SU-DHL-6 (cell line): ENCODE measurements around the gene SNED1.

Experiments used
- H2AFZ ChIP-seq: fragments of 200-600 bp; sonication (generic); 2 replicates; pipeline ENCODE4 v1.6.1; 2014; ENCODE audit warnings: low read depth, mild to moderate bottlenecking, moderate library complexity, mixed read lengths, antibody characterized with exemption, low read length; ENCODE audit not compliant: severe bottlenecking
- H3F3A ChIP-seq: fragments of 200-600 bp; shearing (Covaris generic); 2 replicates; pipeline ENCODE4 v1.6.0; 2016; ENCODE audit warnings: antibody characterized with exemption, mild to moderate bottlenecking; ENCODE audit not compliant: insufficient read depth
- H3K27ac ChIP-seq: fragments of 200-600 bp; sonication (generic); 2 replicates; pipeline ENCODE4 v1.5.1; 2016; ENCODE audit warnings: low read depth, mild to moderate bottlenecking, low read length, moderate library complexity, mixed read lengths
- H3K27me3 ChIP-seq: fragments of 200-600 bp; sonication (generic), shearing (Covaris generic); 2 replicates; pipeline ENCODE4 v1.6.0; 2014; ENCODE audit warnings: mild to moderate bottlenecking, low read length
- H3K36me3 ChIP-seq: fragments of 200-600 bp; sonication (generic); 2 replicates; pipeline ENCODE4 v1.6.1; 2014; ENCODE audit warnings: mild to moderate bottlenecking, low read length, mixed read lengths
- H3K4me2 ChIP-seq: fragments of 300-600, 200-600 bp; shearing (Covaris generic), sonication (generic); 2 replicates; pipeline ENCODE4 v1.6.0; 2014; ENCODE audit warnings: low read length, low read depth, mild to moderate bottlenecking; ENCODE audit not compliant: poor library complexity, severe bottlenecking
- H3K4me3 ChIP-seq: fragments of 200-600 bp; sonication (generic); 2 replicates; pipeline ENCODE4 v1.5.1; 2014; ENCODE audit warnings: antibody characterized with exemption, low read length, mild to moderate bottlenecking, mixed read lengths; ENCODE audit not compliant: insufficient read depth, poor library complexity, severe bottlenecking
- H3K79me2 ChIP-seq: fragments of 200-600 bp; sonication (generic); 2 replicates; pipeline ENCODE4 v1.6.1; 2014; ENCODE audit warnings: mild to moderate bottlenecking, low read length, moderate library complexity; ENCODE audit not compliant: insufficient read depth
- H3K9ac ChIP-seq: fragments of 200-600 bp; sonication (generic); 2 replicates; pipeline ENCODE4 v1.7.0; 2014; ENCODE audit warnings: mild to moderate bottlenecking, low read length
- H3K9me2 ChIP-seq: fragments of 200-600 bp; sonication (generic); replicated peaks from 2 replicates; pipeline ENCODE4 v1.6.1; 2014; ENCODE audit warnings: low read length; ENCODE audit not compliant: insufficient read depth
- H3K9me3 ChIP-seq: fragments of 200-600 bp; sonication (generic); 2 replicates; pipeline ENCODE4 v1.6.1; 2014; ENCODE audit warnings: low read length, mixed read lengths; ENCODE audit not compliant: insufficient read depth
- H4K20me1 ChIP-seq: fragments of 200-600 bp; sonication (generic); 2 replicates; pipeline ENCODE4 v1.6.1; 2014; ENCODE audit warnings: low read depth, mild to moderate bottlenecking, antibody characterized with exemption, low read length, moderate library complexity, mixed read lengths
- EZH2phosphoT487 ChIP-seq: fragments of 200-600 bp; sonication (generic), shearing (Covaris generic); conservative IDR thresholded peaks from 2 replicates; pipeline ENCODE4 v1.6.1; 2018; ENCODE audit warnings: mild to moderate bottlenecking, antibody characterized with exemption, low read length, moderate library complexity, mixed read lengths
- TF ChIP-seq, protein P1 (sequence below): fragments of 200-600 bp; sonication (generic); IDR thresholded peaks from one replicate; pipeline ENCODE4 v1.5.1; 2017; ENCODE audit warnings: antibody characterized with exemption, mild to moderate bottlenecking, low read length, moderate library complexity; ENCODE audit not compliant: insufficient read depth, poor library complexity, severe bottlenecking

SNED1 gene

DNA sequence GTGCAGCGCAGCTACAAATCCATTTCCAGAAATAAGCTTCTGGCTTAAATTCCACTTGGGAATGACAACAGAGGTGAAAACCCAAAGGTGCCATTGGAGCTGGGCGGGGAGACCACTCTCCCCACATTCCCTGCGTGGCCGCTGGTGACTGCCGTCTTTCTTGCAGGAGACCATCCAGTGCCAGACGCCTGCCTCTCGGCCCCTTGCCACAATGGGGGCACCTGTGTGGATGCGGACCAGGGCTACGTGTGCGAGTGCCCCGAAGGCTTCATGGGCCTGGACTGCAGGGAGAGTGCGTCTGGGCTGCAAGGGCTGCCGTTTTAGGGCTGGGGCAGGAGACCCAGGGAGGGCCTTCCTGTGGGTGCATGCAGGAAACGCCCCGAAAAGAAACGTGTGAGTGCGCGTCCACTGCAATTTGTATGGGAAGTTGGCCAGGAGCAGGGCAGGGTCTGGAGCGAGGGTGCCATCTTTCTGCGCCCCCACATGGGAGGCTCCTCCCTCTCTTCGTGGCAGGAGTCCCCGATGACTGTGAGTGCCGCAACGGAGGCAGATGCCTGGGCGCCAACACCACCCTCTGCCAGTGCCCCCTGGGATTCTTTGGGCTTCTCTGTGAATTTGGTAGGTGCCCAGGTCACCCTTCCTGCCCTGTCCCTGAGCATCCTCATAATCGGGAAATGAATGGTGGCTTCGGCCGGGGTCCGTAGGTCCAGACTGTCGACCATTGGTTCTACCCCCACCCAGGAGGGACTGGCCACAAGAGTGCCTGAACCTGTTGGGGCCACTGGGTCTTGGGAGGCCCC is 49.9 kb downstream of the SNED1 start:
- 0 out of 2 replicates have a peak, but pooled peaks cover 3% of the 10 kb centered on the region for H3K36me3 ChIP-seq
- H3K9me2 ChIP-seq: no peaks in the 10 kb centered on the region
- no peaks in the 10 kb centered on the region for H3K27me3 ChIP-seq
- no peak overlapping the region for H3K27ac ChIP-seq
- H3K4me2 ChIP-seq: no peak overlapping the region
- H3F3A ChIP-seq: 0 out of 2 replicates have a peak, but pooled peaks cover 1% of the 10 kb centered on the region
- H3K9ac ChIP-seq: no peak overlapping the region
- no peaks in the 10 kb centered on the region for H3K9me3 ChIP-seq
- H3K4me3 ChIP-seq: no peak overlapping the region
- TF ChIP-seq, protein P1, sequence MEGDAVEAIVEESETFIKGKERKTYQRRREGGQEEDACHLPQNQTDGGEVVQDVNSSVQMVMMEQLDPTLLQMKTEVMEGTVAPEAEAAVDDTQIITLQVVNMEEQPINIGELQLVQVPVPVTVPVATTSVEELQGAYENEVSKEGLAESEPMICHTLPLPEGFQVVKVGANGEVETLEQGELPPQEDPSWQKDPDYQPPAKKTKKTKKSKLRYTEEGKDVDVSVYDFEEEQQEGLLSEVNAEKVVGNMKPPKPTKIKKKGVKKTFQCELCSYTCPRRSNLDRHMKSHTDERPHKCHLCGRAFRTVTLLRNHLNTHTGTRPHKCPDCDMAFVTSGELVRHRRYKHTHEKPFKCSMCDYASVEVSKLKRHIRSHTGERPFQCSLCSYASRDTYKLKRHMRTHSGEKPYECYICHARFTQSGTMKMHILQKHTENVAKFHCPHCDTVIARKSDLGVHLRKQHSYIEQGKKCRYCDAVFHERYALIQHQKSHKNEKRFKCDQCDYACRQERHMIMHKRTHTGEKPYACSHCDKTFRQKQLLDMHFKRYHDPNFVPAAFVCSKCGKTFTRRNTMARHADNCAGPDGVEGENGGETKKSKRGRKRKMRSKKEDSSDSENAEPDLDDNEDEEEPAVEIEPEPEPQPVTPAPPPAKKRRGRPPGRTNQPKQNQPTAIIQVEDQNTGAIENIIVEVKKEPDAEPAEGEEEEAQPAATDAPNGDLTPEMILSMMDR: no peak
- no peak for TF ChIP-seq EZH2phosphoT487
- no peak overlapping the region for H2AFZ ChIP-seq
- H3K79me2 ChIP-seq: no peaks in the 10 kb centered on the region
- no peaks in the 10 kb centered on the region for H4K20me1 ChIP-seq

DNA sequence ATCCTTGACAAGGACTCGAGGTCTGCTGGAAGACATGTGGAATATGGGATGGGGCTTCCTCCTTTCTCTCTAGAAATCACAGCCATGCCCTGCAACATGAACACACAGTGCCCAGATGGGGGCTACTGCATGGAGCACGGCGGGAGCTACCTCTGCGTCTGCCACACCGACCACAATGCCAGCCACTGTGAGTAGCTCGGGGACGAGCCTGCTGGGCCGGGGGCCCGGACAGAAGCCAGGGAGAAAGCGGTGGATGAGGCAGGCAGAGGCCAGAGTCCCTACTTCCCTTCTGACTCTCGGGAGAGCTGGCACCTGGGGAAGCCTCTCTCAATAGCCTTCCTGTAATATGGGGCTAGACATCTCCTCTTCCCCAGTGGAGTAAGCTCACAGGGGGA is 50.5 kb downstream of the SNED1 start:
- no peak overlapping the region for H3K4me3 ChIP-seq
- H2AFZ ChIP-seq: no peak overlapping the region
- H3F3A ChIP-seq: no peaks in the 10 kb centered on the region
- H3K9me2 ChIP-seq: no peaks in the 10 kb centered on the region
- H3K27me3 ChIP-seq: no peaks in the 10 kb centered on the region
- TF ChIP-seq, protein P1: no peak
- TF ChIP-seq EZH2phosphoT487: no peak
- 0 out of 2 replicates have a peak, but pooled peaks cover 3% of the 10 kb centered on the region for H3K36me3 ChIP-seq
- no peak overlapping the region for H3K27ac ChIP-seq
- no peaks in the 10 kb centered on the region for H4K20me1 ChIP-seq
- H3K9ac ChIP-seq: no peak overlapping the region
- no peak overlapping the region for H3K4me2 ChIP-seq
- H3K9me3 ChIP-seq: no peaks in the 10 kb centered on the region
- no peaks in the 10 kb centered on the region for H3K79me2 ChIP-seq

DNA sequence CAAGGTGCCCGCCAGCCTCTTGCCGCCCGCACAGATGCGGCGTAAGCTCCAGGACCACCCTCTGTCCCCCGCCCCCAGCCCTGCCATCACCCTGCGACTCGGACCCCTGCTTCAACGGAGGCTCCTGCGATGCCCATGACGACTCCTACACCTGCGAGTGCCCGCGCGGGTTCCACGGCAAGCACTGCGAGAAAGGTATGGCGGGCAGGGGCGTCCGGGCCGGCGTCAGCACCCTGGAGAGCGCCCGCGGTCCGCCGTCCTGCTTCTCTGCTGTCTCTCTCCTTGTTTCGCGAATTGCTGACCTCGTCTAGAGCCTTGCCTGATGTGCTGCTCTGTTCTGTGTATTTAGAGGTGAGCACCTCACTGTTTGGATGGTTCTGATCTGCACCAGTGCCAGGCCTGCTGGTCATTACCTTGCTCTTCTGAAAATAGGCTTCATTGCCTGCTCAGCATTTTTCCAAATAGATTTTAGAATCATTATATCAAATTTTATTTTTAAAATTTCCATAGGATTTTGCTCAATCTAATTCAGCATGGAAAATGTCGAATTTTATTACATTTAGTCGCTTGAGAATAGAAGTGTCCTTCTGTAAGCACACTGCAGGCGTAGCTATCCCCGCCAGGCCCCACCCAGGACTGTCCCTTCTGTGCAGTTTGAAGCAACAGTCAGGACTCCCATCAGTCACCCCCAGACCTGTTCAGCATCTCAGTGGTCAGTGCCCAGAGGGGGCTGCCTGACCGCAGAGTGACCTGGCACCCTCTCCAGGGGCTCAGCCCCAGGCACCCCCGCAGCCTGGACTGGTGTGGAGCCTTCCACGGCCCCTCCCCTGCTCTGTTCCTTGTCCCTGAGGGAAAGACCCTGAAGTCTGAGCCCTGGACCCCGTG is 51.6 kb downstream of the SNED1 start:
- H3K36me3 ChIP-seq: 0 out of 2 replicates have a peak, but pooled peaks cover 3% of the 10 kb centered on the region

More for the DNA sequence above, 51.6 kb downstream of the SNED1 start:
- H3K9ac ChIP-seq: no peak overlapping the region
- no peak for TF ChIP-seq EZH2phosphoT487
- TF ChIP-seq, protein P1: no peak
- H3K4me2 ChIP-seq: no peak overlapping the region
- no peaks in the 10 kb centered on the region for H3K79me2 ChIP-seq
- no peak overlapping the region for H2AFZ ChIP-seq
- H3K9me3 ChIP-seq: no peaks in the 10 kb centered on the region
- no peaks in the 10 kb centered on the region for H4K20me1 ChIP-seq
- no peaks in the 10 kb centered on the region for H3K27me3 ChIP-seq
- H3F3A ChIP-seq: no peaks in the 10 kb centered on the region
- no peaks in the 10 kb centered on the region for H3K9me2 ChIP-seq
- no peak overlapping the region for H3K4me3 ChIP-seq
- no peak overlapping the region for H3K27ac ChIP-seq
